IPS-11a (cell line): ENCODE results near the gene PITRM1.

Source experiments
- H3K4me3 ChIP-seq: one replicate; pipeline ENCODE4 v1.5.1; 2013; ENCODE audit warnings: low read depth, low read length, control low read depth

PITRM1 gene

DNA sequence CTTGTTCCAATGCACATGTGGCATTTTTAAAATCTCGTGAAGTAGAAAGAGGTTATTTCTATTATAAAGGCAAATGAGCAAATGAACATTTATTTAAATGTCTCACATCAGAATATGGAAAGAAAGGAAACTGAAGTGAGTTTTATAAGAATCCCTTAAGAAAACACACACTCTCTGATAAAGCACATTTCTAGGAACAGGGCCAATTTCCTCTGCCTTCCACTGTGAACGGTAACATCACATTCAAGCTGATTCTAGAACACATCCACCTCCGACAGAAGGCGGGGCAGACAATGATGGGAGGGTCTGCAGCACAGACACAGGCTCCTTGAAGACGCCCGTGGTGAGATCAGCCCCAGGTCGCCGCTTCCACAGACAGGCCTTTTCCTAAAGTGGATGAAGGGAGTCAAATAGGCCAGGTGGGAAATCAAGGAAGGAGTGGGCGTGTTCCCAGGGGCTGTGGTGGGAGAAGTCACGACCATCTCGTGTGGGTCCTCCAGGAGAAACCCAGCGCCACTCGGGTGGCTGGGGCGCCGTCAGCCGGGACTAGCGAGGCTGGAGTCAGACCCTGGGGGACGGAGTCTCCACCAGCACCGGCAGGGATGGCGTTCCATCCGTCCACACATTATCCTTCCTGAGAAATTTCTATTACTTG, 31.1 kb downstream of the PITRM1 start:
- no peak overlapping the region for H3K4me3 ChIP-seq

DNA sequence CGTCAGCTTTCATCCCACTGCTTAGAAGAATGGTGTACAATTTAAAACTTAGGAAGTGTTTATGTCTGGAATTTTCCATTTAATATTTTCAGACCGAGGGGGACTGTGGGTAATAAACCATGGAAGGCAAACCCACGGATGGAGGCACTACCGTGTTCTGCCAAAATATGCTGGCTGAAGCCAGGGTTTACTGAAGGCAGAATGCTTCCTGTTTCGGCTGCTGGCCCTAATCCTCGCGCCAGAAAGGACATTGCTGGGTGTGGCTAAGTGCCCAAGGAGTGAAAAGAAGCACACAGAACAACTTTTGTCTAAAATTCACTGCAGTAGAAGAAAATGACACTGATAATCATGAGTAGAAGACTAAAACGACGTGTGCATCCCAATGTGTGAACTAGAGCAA, 32.3 kb downstream of the PITRM1 start:
- no peak overlapping the region for H3K4me3 ChIP-seq

DNA sequence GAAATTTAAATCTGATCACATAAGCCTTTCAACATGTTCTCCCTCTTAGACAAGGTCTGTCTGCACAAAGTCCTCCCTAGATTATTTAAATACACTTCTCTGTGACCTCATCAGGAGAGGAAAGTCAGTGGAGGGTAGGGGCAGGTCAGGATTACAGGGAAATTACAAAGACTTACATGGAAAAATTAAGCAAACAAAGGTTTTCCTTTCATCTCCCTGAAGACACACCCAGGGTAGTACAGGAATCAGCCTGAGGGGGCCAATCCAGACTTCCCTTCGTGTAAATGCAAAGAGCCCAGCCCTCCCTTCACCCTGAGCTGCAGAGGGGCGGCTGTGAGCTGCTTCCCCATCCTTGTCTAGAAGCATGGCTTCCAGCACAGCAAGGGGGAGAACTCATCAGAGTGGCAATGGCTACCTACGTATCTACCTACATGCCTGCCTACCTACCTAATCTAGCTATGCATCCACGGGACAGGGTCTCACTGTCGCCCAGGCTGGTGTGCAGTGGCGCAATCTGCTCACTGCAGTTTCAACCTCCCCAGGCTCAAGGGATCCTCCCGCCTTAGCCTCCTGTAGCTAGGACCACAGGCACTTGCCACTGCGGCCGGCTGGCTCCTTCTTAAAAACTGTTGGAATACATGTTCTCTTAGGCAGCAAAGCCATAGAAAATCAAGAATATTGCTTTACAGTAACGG, 33.2 kb downstream of the PITRM1 start:
- H3K4me3 ChIP-seq = no peak overlapping the region

DNA sequence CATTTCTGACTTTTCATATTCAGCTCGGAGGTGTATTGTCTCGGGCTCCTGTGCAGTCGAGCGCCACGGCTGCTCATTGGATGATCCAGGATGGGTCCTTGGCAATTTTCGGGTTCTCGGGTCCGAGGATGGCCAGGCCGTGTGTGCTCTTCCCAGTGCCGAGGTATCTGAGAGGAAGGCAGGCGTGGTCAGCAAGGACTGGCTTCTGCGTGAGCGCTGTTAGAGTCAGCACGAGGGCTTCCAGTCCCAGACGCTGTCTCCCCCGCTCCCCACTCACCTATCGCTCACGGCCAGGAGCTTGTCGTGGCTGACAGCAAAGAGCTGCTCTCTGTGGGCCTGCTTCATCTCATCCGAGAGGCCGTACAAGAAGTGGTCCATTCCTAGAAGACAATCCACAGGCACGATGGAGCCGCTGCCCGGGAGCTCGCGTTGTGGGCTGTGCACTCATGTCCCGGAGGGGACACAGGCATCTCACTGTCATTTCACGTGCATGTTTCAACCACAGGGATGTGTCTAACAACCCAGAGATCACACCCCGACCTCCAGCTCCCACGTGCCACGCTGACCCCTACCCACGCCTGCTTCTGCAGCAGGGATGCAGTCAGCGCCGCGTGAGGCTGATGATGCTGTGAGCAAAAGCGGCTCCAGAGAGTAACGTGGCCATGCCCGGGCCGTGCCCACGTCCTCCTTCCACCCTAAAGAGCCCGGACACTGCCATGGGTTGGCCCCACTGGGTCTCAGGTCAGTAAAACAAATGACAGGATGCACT, 34.4 kb downstream of the PITRM1 start:
- no peak overlapping the region for H3K4me3 ChIP-seq

DNA sequence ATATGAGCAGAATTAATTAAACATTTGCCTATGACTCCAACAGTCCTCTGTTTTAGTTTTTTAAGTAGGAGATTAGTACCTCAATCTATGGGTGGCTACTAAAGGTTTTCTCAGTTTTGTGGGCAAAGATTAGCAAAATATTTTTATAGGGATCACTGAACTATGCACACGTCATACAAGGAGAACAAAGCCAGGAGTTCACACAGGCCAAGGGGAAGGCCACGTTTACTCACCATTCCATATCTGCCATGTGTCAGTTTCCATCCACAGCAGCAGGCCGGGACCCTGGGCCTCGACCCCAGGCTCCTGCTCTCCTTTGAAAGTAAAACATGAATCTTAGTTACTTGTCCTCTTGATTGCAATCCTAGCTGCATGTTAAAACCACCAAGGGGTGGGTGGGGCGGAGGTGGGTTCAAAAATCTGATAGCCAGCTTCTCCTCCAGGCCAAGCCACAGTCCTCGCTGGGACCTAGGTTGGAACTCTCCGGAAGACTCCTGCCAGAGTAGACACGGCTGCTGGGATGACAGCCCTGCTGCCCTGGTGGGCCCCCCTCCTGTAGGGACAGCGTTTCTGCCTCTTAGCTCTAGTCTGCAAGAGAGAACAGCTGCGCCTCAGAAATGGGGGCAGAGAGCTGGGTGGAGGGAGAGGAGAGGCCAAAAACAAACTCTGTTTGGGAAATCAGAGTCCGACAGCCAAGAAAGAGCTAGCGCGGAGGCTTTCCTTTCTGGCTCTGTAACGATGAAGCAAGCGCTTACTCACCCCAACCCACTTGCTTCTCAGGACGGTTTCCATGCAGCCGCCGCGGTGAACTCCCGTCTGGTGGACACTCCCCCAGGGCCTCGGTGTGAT, 35.6 kb downstream of the PITRM1 start:
- no peak overlapping the region for H3K4me3 ChIP-seq

DNA sequence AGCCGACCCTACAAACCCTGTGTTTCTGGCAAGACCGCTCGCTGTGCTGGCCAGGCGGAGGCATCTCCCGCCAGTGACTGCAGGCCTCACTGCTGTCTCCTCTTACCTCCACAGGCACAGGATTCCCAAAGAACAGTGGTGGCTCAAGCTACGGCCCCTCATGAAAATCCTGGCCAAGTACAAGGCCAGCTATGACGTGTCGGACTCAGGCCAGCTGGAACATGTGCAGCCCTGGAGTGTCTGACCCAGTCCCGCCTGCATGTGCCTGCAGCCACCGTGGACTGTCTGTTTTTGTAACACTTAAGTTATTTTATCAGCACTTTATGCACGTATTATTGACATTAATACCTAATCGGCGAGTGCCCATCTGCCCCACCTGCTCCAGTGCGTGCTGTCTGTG, 36.2 kb downstream of the PITRM1 start:
- H3K4me3 ChIP-seq = no peak overlapping the region

DNA sequence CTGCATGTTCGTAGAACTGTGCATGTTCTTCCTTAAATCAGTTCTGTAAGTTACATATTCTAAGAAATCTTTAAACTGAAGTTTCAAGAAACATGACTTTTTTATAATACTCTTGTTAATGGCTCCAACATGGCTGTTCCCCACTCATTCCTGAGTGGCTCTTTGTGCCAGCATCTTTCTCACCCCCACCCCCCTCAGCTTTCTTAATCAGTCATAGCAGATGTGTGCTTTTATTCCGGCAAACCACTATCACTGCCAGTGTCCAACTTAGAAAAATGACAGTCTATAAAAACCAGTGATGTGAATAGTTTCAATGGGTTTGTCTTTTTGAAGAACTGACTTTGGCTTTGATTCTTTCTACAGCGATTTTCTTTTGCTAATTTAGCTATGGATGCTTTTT, 37.6 kb downstream of the PITRM1 start:
- no peak overlapping the region for H3K4me3 ChIP-seq

DNA sequence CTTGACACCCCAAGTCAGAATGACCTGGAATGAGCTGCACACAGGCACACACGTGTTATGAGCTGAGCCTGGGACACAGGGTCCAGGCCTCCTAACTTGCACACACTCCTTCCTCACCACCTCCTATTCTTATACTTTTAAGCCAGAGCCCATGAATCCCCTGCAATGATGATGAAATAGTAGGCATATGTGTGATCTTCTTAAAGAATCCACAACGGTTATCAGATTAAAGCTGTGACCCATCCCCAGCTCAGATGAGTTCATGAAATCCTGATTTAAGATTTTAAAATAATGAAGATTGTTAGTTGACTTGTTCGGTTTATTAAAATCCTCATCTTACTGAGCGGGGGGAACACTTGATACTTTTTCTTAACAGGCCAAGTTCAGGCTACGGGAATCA, 38.6 kb downstream of the PITRM1 start:
- H3K4me3 ChIP-seq = no peak overlapping the region

DNA sequence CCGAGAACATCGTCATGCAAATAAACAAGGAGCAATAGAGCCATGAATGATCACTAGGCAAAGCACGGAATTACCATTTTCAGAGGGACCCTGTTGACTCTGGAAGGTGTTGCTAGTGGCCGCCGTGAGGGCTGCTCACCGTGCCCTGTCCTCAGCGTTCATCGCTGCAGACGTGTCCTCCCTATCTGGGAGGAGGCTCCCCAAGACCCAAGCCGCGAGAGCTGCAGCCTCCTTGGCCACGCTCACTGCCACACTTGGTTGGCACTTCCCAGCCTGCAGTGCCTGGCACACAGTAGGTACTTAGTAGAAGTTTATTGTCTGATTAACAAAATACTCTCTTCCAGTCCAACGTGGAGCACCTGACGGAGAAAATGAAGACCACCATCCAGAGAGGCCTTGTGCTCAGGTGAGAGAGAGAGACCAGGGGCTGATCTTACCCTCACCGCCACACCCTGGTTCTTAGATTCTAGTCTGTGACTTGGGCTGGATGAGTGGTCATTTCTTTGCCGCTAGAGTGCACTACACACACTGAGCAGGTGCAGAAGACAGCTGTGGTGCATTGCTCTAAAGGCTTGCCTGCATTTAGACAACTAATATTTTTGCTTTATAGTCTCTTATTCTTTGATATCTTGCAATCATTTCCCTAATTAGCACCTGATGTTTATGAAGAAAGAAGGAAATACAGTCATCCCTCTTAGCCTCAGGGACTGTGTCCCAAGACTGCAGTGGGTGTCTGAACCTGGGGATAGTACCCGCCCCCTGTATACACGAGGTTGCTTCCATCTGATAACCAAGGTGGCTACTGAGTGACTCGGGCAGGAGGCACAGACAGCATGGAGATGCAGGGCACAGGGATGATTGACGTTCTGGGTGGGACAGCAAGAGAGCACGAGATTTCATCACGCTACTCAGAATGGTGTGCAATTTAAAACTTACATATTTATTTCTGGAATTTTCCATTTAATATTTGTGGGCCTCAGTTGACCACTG, 40.3 kb downstream of the PITRM1 start:
- no peak overlapping the region for H3K4me3 ChIP-seq

DNA sequence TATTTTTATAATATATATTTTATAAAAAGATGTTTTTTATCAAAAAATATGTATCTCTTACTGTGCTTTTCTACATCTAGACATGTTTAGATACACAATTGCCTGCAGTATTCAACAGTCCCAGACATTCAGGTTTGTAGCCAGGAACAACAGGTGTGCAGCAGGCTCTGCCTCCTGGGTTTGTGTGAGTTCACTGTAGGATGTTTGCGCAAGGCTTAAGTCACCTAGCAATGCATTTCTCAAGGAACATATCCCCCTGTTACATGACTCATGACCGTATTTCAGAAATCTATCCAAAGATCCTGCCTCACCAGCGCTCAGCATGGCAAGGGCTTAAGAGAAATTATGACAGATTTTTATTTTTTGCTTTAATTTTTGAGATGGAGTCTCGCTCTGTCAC, 41.5 kb downstream of the PITRM1 start:
- H3K4me3 ChIP-seq = no peak overlapping the region

DNA sequence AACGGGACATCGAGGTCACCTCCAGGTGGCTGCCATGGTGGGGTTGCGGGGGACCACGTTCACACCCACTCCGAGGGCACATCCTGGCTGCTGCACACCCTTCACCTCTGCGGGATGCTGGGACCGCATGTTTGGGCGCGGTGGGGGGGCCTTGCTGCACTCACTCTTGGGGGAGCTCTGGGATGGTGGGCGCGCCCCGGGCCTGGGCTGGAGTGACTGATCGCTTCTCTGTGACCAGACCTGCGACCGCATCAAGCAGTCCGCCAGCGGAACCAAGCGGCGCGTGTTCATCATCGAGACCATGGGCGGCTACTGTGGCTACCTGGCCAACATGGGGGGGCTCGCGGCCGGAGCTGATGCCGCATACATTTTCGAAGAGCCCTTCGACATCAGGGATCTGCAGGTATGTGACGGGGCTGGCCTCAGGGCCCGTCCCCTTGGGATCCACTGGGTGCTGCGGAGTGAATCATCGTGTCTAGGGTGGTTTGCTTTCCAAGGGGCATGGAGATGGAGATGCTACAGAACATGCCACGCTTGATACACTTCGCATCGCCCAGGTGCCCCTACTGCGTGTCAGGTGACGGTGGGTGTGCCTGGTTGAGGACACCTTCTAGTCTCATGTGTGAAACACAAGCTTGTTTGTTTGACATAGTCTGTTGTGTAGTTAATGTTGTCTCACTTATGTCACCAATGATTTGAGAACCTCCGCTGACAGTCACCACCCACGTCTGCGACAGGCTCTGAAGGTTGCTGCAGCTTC, 42.8 kb downstream of the PITRM1 start:
- H3K4me3 ChIP-seq = no peak overlapping the region

DNA sequence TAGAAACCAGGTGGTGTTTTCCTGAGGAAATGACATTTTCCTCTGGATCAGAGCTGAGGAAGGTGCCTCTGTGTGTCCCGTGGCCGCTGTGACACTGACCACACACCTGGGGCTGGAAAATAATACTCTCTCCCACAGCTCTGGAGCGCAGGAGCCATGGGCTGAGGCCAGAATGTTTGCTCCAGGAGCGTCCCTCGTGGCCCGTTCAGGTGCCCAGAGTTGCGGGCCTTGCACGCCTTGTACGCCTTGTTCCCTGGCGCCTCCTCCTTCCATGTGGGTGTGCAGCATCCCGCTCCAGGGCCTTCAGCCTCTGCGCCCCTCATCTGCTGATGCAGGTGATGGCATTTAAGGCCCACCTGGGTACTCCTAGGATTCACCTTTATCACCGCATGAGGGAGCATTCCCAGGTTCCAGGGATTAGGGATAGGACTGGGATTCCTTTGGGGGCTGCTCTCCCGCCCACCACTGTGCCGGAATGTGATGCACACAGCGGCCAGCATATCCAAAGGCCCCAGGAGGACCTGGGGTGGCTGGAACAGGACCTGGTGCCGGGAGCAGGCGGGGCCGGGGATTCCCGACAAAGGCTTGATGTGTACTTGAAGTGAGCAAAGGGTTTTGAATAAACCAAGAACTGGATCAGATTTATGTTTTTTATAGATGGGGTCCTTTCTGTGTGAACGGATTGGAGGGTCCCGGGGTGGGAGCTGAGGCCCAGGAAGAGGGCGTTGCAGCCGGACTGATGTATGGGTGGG, 44.0 kb downstream of the PITRM1 start:
- no peak overlapping the region for H3K4me3 ChIP-seq

DNA sequence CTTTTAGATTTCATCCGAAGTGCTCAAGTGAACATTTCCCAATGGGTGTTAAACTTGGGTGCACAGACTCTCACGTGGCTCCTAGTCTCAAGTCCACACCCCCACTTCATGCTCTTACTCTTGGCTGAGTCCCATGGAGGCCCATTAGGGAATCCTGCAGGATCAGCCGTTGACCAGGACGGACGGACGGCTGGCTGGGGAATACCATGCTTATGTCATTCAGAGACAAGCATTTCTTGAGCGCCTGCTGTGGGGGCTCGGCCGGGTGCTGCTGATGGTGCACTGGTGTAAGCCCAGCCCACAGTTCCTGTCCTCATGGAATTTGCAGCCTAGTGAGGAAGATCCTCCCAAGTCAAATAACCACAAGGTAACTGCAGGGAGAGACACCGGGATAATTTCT, 44.7 kb downstream of the PITRM1 start:
- H3K4me3 ChIP-seq = no peak overlapping the region

DNA sequence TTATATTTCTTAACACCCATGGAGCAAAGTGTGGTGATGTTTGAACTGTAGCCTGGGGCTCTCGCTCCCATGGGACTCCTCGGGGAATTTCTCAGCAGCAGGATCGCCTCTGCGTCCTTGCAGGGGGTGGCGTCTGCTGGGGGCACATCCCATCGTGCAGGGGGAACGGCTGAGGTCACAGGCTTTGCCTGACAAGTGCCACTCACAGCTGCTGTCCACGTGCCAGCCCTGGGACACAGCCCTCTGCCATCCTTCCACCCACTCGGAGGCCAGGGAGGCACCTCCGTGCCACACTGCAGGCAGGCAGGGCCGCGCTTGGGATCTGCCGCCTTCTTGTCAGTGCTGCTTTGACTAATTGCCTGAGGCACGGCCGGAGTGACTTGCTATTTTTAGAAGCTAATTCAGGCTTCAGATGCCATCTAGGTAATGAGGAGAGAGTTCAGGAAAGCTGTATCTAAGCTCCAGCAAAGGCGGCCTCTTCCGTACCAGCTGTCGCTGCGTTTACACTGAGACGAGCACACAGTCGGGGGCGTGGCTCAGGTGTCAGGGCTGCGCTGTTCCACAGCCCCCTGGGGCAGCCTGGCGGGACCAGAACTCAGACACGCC, 45.7 kb downstream of the PITRM1 start:
- no peak overlapping the region for H3K4me3 ChIP-seq

DNA sequence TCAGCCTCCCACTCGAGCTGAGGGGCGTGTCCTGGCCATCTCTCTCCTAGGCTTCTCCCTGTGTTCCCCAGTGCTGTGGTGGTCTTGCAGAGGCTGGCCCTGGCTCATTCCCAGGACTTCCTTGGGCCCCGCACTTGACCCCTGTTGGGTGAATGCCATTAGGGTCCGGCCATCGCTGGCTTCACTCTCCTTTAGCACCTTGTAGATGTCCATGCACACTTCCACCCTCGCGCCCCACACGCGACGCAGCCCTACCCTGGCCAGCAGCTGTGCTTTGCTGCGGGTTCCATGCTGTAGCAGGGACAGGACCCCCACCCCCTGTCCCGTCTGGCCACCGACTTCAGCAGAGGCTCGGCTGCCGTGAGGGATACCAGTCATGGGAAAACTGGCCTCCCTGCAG, 46.3 kb downstream of the PITRM1 start:
- no peak overlapping the region for H3K4me3 ChIP-seq

DNA sequence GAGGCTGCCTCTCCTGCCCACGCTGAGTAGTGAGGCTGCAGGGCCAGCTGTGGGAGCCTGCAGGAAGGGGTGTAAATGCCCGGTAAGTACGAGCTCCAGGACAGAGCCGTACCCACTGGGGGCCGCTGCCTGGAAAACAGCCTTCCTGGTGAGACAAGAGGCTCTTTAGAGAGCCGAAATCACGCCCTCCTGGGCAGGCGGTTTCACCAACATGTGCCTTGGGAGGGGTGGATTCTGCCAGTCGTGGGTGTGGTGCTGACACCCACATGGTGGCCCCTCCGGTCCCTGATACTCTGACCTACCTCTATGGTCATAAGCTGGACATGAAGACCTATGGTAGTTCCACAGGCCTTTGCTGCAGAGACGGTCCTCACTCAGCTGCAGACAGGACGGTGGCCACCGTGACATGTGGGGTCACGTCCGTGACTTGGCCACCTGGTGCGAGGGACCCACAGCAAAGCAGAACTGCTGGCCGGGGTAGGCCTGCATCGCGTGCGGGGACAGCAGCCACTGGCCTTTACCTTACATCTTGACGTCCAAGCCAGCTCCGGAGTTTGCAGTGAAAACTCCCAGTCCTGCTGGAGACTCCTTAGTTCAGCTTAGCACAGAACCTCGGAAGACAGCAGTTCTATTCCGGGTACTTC, 46.9 kb downstream of the PITRM1 start:
- H3K4me3 ChIP-seq = no peak overlapping the region

DNA sequence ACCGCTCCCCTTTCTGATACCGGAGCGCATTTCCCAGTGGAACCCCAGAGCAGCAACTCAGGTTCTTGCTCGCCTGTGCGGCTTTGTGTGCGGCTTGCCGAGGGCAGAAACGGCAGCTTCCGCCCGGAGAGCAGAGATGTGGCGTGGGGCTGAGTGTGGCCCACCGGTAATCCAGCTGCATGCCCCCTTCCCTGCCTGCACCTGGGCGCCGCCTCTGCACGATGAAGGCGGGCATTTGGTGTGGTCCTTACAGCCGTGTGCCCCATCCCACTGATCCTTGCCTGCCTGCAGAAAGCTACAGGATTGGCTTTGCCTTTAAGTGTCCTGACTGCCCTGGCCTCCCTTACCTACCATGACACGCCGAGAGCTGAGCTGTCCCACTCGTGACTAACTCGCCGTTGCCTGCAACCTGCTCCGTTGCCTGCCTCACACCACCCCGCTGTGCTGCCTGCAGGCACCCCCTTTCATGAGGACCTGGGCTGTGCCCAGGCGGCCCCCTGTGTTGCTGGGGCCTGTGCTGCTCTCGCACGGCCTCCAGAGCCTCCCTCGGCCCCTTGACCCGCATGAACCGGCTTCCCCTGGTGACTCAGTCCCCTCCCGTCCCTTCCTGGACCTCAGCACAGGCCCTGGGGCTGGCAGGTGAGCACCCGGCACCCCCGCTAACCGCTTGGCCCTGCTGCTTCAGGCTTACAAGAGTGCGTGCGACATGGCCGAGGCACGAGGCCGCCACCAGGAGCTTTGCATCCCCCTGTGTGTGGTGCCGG, 48.0 kb downstream of the PITRM1 start:
- H3K4me3 ChIP-seq = no peak overlapping the region
